NCI-H1930 (cell line): ENCODE results near the gene SLC45A1.

Source experiments
- DNase-seq, 2 experiments: peaks; one replicate each; lab custom pipeline; 2025; lab: John Stamatoyannopoulos, UW

Gene SLC45A1

GRCh38 chr1:8352886-8353785 is 35.2 kb downstream of the SLC45A1 start:
- no peak for DNase-seq

GRCh38 chr1:8354038-8354437 is 36.1 kb downstream of the SLC45A1 start:
- DNase-seq, result no peak

GRCh38 chr1:8355439-8356255 is 37.7 kb downstream of the SLC45A1 start:
- no peak for DNase-seq

- DNase-seq, result no peak
Measured at GRCh38 chr1:8356256-8357209, 38.6 kb downstream of the SLC45A1 start.

GRCh38 chr1:8357329-8358101 is 39.6 kb downstream of the SLC45A1 start:
- DNase-seq, result no peak

GRCh38 chr1:8358241-8358896 is 40.5 kb downstream of the SLC45A1 start:
- DNase-seq, result no peak

- no peak for DNase-seq
Measured at GRCh38 chr1:8358897-8359616, 41.1 kb downstream of the SLC45A1 start.

- no peak for DNase-seq
Measured at GRCh38 chr1:8359617-8360481, 41.9 kb downstream of the SLC45A1 start.

GRCh38 chr1:8360493-8361197 is 42.7 kb downstream of the SLC45A1 start:
- no peak for DNase-seq

GRCh38 chr1:8361198-8361849 is 43.4 kb downstream of the SLC45A1 start:
- DNase-seq, result no peak

- no peak for DNase-seq
Measured at GRCh38 chr1:8362701-8363101, 44.8 kb downstream of the SLC45A1 start.

GRCh38 chr1:8363186-8363766 is 45.4 kb downstream of the SLC45A1 start:
- no peak for DNase-seq

GRCh38 chr1:8363767-8364301 is 45.9 kb downstream of the SLC45A1 start:
- no peak for DNase-seq

GRCh38 chr1:8364528-8365442 is 46.9 kb downstream of the SLC45A1 start:
- no peak for DNase-seq

GRCh38 chr1:8365661-8366362 is 47.9 kb downstream of the SLC45A1 start:
- DNase-seq, result no peak
